Superior temporal gyrus (tissue), 1 donor: ENCODE data around the gene PAOX.
"Not testable (repeated sequence)": the region's sequence is repeated elsewhere in the genome, so short reads cannot be mapped to it uniquely, and the experiment has no call there.

ENCODE experiments used
- DNase-seq: peaks from one replicate; pipeline ENCODE4 v3.0.0-alpha.2; 2016; ENCODE audit errors: extremely low spot score

The PAOX gene

DNA sequence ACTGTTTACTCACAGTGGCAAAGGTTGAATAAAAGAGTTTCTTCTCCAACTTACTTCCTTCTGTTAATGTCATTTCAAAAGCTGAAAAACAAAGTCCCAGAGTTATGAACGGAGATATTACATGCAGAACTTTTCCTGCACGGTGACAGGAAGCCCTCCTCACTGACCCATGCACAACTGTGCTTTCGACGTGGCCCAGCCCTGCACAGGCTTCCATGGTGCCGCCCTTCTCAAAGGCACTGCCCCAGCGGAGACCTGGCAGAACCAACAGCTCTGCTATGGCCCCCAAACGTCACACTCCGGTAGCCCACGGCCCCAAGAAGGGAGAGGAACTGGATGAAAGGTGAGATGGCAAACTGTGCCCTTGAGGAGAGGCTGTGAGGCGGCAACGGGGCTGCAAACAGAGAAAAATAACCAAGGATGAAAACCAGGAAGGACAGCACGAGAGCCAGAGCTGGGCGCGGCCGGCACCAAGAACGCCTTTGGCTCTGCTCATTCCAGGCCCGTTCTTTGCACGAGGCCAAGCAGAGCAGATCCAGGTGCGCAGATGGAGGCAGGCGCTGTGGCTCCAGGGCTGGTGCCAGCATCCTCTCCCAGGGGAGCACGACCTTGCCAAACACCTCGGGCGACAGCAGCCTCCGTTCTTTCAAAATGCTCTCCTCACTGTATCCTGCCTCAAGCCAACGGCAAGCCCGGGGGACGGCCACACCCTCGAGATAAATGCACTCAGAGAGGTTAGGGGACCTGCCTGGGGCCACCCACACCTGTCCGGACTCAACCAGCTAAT is 14.2 kb upstream of the PAOX start:
- DNase-seq: no peak

DNA sequence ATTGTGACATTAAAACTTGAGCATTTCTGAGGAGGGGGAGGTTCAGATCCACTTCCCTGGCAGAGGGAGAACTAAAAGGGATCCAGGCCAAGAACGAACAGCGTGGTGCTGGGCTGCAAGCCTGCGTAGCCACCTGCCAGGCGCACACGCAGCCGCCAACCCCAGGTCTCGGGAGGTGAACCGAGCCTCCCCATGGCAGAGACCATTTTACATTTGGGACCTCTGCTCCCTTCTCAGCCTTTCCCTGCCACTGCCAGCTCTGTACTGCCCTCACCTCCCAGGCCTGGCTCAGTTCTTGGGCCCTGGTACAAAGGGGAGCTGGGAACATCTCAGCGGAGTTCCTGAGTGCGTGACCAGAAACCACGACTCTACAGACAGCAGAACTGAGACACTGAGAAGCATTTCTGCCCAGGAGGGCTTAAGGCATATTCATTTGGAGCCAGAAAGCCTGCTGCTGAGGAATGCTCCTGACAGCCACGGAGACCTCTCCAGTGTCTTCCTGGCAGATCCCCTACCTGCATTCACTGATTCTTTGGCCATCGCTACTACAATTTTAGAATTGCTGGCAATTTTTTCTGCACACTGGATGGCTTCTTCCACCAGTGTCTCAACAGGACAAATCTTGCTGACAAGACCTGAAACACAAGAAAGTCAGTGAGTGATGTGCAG is 13.5 kb upstream of the PAOX start:
- DNase-seq: no peak

DNA sequence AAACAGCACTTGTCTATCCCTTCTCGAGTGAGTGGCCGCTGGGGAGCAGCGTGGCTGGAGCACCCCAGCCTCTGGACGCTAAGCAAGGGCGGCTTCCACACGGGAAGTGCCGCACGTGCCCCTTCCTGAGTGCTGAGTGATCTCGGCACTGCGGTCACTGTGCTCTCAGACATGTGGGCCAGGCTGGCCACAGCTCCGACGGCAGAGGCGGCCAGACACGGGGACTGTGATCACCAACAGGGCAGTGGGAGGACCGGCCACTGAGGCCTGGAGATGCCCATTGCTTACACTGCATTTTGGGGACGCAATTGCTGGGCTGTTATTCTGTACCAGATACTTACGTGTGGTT is 13.0 kb upstream of the PAOX start:
- no peak for DNase-seq

DNA sequence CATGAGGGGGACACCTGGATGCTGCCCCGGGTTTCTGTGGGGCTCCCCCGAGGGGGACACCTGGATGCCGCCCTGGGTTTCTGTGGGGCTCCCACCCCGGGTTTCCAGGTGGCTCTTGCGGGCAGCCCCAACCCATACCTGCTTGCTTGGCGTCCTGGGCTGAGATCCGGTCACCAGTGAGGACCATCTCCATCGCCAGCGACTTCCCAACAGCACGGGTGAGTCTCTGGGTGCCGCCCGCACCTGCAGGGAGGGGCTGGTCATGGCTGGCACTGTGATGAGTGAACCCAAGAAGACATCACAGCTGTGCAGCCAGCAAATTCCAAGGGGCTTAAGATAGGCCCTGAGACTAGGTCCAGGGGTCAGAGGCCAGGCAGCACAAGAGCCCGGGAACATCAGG is 12.3 kb upstream of the PAOX start:
- no peak for DNase-seq

DNA sequence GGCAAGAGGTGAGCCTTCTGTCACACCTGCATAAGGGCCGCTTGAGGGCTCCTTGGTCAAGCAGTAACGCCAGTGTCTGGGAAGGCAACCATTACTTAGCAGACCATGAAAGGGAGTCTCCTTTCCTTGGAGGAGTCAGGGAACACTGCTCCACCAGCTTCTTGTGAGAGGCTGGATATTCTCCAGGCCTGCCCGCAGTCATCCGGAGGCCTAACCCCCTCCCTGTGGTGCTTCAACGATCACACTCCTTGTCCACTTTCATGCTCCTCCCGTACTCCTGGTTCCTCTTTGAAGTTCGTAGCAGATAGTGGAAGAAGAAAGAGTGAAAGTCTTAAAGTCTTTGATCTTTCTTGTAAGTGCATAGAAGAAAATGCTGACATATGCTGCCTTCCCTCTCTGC is 11.6 kb upstream of the PAOX start:
- not testable (repeated sequence) for DNase-seq

DNA sequence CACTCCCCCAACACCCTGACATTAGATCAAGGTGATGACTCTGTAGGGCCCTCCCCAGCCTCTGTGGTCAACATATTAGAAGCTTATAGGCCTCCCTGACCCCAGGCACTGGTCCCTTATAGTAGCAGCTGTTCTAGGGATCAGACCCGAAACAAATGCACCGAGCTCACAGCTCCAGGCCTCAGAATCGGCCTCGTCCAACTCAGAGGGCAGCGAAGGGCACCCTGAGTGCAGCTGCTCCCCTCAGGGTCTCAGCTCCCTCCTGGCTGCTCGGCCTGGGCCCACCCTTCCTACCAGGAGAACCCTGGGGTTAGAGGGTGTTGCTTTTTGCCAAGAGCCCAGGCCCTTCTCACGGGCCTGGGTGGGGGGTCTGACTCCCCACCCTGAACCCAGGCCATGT is 10.9 kb upstream of the PAOX start:
- DNase-seq: no peak

DNA sequence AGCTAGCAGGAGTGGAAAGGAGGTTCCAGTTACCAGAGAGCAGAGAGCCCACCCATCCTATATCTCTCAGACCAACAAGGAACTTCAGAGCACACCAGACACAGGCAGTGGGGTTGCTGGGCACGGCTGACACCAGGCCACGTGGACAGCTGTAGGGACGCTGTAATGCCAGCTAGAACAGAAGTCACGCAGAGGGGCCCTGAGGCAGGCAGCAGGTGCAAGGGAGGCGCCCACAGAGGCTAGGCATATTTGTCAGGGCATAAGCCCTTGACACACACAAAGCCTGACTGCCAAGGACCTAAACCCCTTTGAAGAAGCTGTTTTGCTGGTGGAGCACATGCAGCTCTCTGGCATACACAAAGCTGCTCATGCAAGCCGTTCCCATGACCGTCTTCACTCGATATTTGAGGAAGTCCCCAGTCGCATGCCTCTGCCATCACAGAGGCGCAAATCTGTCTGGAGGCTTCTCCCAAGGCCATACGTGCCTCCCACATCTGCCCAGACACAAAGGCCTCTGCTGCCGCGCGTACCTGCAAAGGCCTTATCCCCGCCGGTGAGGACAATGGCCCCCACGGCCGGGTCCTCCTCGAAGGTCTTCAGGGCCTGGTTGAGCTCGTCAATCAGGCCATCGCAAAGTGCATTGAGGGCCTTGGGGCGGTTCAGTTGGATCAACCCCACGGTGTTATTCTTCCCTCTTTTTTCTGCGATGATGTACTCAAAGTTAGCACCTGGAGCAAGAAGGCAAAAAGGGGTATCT is 8.9 kb upstream of the PAOX start:
- no peak for DNase-seq

DNA sequence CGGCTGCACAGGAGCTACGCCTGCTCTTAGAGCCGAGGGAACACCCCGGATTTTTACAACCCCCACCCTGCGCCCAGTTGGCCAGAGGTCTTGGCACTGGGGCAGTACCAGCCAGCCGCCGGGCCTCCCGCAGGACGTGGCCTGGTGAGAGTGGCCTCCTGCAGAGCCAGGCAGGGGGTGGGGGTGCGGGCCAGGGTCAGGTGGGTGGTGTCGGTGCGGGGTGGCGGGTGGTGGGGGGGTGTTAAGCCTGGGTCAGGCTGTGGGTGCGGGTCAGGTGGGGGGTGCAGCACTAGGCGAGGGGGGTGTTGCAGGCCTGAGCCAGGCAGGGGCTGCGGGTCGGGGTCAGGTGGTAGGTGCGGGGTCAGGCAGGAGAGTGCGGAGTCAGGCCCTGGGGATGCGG is 6.6 kb upstream of the PAOX start:
- no peak for DNase-seq

DNA sequence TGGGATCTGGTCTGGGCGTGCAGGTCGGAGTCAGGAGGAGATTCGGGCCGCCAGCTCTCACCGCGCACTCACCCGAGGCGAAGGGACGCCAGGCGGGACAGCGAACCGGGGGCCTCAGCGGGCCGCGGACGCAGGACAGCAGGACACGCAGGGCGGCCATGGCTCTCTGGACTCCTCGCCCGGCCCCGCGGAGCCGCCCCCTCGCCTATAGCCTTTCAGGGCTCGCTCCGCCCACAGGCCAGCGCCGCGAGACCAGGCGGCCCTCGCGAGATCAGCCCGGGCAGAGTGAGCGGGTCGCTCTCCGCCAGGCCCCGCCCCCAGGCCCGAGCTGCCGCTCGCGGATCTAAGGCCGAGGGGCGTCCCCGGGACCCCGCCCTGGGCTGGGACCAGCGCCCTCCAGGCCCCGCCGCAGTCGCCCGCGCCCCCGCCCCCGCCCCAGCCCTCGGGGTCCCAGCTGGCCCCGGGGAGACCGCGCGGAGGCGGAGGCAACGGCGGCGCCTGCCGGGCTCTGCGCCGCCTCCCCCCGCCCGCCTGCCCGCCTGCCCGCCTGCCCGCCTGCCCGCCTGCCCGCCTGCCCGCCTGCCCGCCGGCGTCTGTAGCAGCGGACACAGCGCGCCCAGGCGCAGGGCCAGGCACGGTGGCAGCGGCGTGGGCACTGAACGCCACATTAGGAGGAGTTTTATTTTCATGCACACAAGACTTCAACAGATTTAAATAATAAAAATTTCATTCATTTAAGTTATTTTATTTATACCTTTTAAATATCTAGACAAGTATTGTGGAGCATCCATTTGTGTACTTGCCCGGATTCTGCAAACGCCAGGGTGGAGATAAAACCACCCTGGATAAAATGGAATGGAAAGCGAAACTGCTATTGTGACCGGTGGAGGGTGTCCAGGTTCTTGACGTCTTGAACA is 5.6 kb upstream of the PAOX start, which contains the start of gene ECHS1:
Gene ECHS1, minus strand, starts transcription at position 181 of the 917 bp plus-strand sequence. Its CDS starts 21 bp downstream, at position 160.
- DNase-seq: peak; percentile 91

DNA sequence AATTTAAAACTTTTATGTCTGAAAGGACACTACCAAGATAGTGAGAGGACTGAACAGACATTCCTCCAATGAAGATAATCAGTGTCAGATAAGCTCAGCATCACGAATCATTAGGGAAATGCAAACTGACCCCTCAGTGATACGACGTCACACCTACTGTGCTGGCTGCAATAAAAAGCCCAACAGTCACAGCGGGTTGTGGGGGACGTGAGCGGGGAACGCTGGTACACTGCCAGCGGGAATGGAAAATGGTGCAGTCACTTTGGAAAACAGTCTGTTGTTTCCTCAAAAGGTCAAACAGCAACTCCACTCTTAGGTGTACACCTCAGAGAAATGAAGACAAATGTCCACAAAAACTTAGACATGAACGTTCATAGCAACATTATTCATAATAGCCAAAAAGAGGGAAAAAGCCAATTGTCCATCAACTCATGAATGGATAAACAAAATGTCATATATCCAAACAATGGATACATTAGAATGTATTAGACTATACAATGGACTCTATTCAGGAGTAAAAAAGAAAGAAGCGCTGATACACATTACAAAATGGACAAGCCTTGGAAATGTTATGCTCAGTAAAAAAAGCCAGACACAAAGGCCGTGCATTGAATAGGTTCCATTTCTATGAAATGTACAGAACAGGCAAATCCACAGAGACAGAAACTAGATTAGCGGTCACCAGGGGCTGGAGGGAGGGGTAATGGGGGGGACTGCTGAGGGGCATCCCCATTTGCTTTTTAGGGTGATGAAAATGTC is 3.5 kb upstream of the PAOX start:
- peak; percentile 67 for DNase-seq

DNA sequence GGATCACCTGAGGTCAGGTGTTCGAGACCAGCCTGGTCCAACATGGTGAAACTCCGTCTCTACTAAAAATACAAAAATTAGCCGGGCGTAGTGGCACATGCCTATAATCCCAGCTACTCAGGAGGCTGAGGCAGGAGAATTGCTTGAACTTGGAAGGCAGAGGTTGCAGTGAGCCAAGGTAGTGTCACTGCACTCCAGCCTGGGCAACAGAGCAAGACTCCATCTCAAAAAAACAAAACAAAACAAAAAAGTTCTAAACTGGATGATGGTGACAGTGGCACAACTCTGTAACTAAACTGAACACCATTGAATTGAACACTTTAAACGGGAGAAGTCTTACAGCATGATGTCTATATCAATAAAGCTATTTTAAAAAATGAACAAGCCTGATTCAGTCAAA is 2.9 kb upstream of the PAOX start:
- not testable (repeated sequence) for DNase-seq

DNA sequence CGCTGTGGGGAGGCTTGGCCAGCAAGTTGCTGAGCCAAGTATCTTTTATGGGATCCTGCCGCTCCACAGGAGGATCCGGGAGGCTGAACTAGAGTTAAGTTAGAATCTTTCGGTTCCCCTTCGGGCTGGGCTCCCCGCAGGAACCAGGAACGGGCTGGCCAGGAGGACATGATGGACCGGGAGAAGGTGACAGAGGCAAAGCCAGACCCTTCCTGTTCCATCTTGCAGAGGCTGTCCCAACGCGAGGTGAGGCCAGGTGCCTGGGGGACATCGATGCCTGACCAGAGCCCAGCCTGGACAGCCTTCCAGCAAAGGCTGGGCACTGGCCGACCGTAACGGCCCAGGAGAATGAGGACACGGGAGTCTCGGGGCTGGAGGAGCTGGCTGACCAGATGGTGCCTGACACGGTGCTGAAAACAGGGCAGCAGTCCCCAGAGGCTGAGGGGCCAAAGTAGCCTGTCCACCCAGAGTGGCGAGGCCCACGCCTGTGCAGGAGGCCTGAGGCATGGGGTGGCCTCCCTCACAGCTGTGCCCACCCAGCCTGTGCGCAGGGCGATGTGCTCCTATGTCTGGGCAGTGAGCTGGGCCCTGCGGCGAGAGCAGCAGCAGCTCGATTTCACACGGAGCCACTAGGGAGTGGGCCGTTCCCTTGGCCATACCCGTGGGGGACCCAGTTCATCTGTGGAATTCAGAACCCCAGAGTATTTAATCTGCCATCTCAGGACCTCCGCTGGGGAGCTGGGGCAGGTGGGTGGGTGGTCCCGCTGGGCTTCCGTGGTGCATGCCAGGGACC is 1.8 kb upstream of the PAOX start:
- DNase-seq: no peak

DNA sequence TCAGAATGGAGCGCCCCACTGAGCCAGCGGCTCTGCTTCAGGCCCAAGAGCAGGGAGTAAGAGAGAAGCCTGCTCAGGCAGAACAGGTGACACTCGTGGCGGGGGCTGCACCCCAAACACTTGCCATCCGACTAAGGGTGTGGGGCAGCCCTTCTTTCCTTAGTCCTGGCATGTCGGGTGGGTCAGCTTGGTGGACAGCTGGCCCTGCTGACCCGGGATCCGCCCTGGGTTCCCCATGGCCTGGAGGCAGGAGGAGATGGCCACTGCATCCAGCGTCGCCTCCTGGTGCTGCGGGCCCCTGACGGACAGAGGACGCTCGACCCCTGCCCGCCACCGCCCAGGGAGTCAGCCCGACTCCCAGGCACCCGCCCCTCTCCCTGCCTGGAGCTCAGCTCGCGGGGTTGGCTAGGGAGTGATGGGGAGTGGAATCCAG is 1.2 kb upstream of the PAOX start:
- no peak for DNase-seq

DNA sequence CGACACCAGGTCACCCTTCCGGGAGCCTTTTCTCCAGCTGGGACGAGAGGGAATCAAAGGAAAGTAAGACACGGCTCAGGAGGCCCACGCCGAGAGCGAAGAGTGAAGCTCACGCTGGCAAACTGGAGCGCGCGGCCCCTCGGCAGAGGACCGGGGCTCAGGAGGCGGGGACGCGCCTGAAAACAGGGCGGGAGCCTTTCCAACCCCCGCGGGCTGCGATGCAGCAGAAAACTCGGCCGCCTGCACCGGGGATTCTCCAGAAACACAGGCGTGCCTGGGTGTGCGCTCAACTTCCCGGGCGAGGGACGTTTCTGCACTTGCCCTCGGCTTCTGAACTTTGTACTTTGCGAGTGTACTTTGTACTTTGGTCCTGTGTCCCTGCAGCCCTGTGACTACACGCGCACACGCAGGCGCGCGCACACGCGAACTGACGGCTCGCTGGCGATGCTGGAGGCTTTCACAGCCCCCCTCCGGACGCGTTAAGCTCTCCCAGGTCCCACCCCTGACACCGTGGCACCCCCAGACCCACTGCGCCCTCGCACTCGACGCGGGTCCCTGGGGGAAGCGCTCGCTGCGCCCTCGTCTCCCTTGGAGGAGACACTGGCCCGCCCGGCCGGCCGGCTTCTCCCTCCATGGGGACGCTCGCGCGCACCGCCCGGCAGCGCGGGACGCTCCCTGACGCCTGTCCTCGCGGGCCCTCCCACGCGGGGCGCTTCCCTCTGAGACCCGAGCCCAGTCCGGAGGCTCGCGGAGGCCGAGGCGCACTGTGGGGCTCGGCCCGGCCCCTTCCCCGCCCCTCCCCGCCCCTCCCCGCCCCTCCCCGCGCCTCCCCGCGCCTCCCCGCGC is 588 bp upstream of the PAOX start:
- peak; percentile 77 for DNase-seq

DNA sequence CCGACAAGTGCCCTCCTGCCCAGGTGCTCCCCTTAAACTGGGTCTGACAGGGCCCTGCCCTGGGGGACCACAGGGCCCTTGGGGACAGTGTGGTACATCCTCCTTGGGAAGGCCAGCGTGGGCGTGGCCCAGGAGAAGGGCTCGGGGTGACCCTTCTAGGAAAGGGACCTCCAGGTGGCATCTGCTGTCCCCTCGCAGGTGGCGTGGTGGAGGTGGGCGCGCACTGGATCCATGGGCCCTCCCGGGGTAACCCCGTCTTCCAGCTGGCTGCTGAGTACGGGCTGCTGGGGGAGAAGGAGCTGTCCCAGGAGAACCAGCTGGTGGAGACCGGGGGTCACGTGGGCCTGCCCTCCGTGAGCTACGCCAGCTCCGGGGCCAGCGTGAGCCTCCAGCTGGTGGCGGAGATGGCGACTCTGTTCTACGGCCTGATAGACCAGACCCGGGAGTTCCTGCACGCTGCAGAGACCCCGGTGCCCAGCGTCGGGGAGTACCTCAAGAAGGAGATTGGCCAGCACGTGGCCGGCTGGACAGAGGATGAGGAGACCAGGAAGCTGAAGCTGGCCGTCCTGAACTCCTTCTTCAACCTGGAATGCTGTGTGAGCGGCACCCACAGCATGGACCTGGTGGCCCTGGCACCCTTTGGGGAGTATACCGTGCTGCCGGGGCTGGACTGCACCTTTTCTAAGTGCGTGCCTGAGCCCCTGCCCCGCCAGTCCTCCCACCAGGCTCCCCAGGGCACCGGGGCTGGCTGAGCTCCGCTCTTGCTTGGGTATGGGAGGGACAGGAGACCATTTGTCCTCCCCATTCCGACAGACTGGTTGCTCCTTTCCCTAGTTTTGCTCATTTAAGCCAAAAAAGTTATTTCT is 972 bp downstream of the PAOX start:
- DNase-seq: peak; percentile 36

DNA sequence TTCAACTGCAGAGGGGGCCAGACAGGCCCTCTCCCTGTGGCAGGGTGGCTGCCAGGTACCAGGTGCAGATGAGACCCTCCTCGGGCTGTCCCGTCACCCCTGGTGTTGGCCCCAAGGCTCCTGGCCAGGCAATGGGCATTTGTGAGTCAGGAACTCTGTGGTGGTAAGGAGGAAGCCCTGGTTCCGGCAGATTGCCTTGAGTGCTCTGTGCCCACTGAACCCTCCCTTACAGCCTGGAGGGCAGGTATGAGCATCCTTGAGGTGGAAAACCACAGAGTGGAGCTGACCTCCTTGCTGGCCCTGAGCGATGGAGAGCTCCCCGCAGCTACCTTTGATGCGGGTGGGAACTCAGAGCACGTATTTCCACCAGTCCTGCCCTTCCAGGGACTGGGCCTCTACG is 2.0 kb downstream of the PAOX start:
- no peak for DNase-seq

DNA sequence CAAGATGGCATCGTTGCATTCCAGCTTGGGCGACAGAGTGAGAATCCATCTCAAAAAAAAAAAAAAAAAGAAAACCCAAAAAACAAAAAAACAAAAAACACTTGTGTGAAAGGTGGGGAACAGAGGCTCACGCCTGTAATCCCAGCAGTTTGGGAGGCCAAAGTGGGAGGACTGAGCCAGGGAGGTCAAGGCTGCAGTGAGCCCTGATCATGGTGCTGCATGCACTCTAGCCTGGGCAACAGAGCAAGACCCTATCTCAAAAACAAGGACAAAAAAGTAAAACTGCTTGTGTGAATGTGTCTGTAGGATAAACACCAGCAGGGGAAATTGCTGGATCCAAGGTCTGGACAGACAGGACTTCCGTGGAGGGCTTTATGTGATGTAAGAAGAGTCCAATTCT is 4.5 kb downstream of the PAOX start:
- DNase-seq: no peak

DNA sequence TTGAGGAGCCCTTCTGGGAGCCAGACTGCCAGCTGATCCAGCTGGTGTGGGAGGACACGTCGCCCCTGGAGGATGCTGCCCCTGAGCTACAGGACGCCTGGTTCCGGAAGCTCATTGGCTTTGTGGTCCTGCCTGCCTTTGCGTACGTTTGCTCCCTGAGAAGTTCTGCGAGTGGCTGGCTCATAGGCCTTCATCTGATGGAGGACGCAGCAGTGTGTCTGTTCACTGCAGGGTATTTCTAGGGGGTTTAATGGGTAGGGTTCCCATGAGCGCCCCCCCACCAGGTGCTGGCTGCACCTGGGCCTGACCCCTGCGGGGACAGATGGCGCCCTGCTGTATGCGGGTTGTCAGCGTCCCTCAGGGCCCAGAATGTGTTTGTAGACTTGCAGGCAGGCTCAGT is 5.0 kb downstream of the PAOX start:
- DNase-seq: no peak
